Measurements from ENCODE around the gene ACOT12. TPM values are rescaled to one million over a fixed set of nuclear protein-coding genes. Genes with fewer than 3 reads are reported as not detected.

Gene ACOT12
- polyA plus RNA-seq, 1 donor (not counting 4 experiments of a cell fraction or from before 2014, with no cell fraction given), result not detected

GRCh38 chr5:81428861-81429260 is 34.9 kb upstream of the ACOT12 start:
- TF ChIP-seq, protein P1, sequence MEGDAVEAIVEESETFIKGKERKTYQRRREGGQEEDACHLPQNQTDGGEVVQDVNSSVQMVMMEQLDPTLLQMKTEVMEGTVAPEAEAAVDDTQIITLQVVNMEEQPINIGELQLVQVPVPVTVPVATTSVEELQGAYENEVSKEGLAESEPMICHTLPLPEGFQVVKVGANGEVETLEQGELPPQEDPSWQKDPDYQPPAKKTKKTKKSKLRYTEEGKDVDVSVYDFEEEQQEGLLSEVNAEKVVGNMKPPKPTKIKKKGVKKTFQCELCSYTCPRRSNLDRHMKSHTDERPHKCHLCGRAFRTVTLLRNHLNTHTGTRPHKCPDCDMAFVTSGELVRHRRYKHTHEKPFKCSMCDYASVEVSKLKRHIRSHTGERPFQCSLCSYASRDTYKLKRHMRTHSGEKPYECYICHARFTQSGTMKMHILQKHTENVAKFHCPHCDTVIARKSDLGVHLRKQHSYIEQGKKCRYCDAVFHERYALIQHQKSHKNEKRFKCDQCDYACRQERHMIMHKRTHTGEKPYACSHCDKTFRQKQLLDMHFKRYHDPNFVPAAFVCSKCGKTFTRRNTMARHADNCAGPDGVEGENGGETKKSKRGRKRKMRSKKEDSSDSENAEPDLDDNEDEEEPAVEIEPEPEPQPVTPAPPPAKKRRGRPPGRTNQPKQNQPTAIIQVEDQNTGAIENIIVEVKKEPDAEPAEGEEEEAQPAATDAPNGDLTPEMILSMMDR (optimal IDR thresholded peaks at IDR 0.05 in 1 of 3, IDR thresholded peaks at IDR 0.05 in 1 of 3, conservative IDR thresholded peaks at IDR 0.05 in 1 of 3; ENCODE audit: extremely low read depth in 1 of 3, insufficient read depth in 2 of 3, low read length in 3 of 3), result no peak
- TF ChIP-seq EZH2 (IDR thresholded peaks at IDR 0.05; ENCODE audit: low read length), result no peak
- Histone ChIP-seq H3K4me3 (ENCODE audit: control insufficient read depth in 2 of 3, extremely low read depth in 1 of 3, insufficient read depth in 2 of 3, low read depth in 1 of 3, low read length in 3 of 3) (no peak overlapping the region), H4K20me1 (ENCODE audit: control insufficient read depth, extremely low read depth, insufficient read depth, low read length) (no peaks in the 10 kb centered on the region), H2AFZ (ENCODE audit: control insufficient read depth, low read length) (no peak overlapping the region), H3K9me3 (ENCODE audit: control insufficient read depth, low read depth, low read length) (no peaks in the 10 kb centered on the region), H3K9me1 (ENCODE audit: control insufficient read depth, extremely low read depth, insufficient read depth, low read length) (no peaks in the 10 kb centered on the region), H3K79me2 (ENCODE audit: control insufficient read depth, insufficient read depth, low read length) (no peaks in the 10 kb centered on the region), H3K36me3 (ENCODE audit: control insufficient read depth in 2 of 2, extremely low read depth in 1 of 2, insufficient read depth in 2 of 2, low read length in 2 of 2) (no peaks in the 10 kb centered on the region), H3K27ac (ENCODE audit: control insufficient read depth, insufficient read depth, low read length) (no peak overlapping the region), H3K27me3 (ENCODE audit: control insufficient read depth, extremely low read depth, insufficient read depth, low read length) (no peaks in the 10 kb centered on the region), H3K4me1 (ENCODE audit: control insufficient read depth, extremely low read depth, insufficient read depth, low read length) (peaks cover 2% of the 10 kb centered on the region), H3K4me2 (ENCODE audit: control insufficient read depth, extremely low read depth, insufficient read depth, low read depth, low read length) (no peak overlapping the region), H3K9ac (ENCODE audit: control insufficient read depth, extremely low read depth, insufficient read depth, low read length) (no peak overlapping the region)
- dilution Hi-C loops (cut with MboI; ENCODE audit: extremely low pct_ligation_motif_present, low sequenced_read_pairs), result no loop called here
- DNase-seq (ENCODE audit: low read depth, low spot score), result no peak
- FAIRE-seq, result no peak

GRCh38 chr5:81428446-81428845 is 34.5 kb upstream of the ACOT12 start:
- Histone ChIP-seq H3K27me3 (ENCODE audit: control insufficient read depth, extremely low read depth, insufficient read depth, low read length) (no peaks in the 10 kb centered on the region), H3K4me1 (ENCODE audit: control insufficient read depth, extremely low read depth, insufficient read depth, low read length) (peaks cover 2% of the 10 kb centered on the region), H2AFZ (ENCODE audit: control insufficient read depth, low read length) (no peak overlapping the region), H3K9me3 (ENCODE audit: control insufficient read depth, low read depth, low read length) (no peaks in the 10 kb centered on the region), H3K79me2 (ENCODE audit: control insufficient read depth, insufficient read depth, low read length) (no peaks in the 10 kb centered on the region), H3K4me2 (ENCODE audit: control insufficient read depth, extremely low read depth, insufficient read depth, low read depth, low read length) (no peak overlapping the region), H3K9me1 (ENCODE audit: control insufficient read depth, extremely low read depth, insufficient read depth, low read length) (no peaks in the 10 kb centered on the region), H3K9ac (ENCODE audit: control insufficient read depth, extremely low read depth, insufficient read depth, low read length) (no peak overlapping the region), H3K27ac (ENCODE audit: control insufficient read depth, insufficient read depth, low read length) (no peak overlapping the region), H3K4me3 (ENCODE audit: control insufficient read depth in 2 of 3, extremely low read depth in 1 of 3, insufficient read depth in 2 of 3, low read depth in 1 of 3, low read length in 3 of 3) (no peak overlapping the region), H3K36me3 (ENCODE audit: control insufficient read depth in 2 of 2, extremely low read depth in 1 of 2, insufficient read depth in 2 of 2, low read length in 2 of 2) (no peaks in the 10 kb centered on the region), H4K20me1 (ENCODE audit: control insufficient read depth, extremely low read depth, insufficient read depth, low read length) (no peaks in the 10 kb centered on the region)
- FAIRE-seq, result no peak
- TF ChIP-seq, protein P1 (optimal IDR thresholded peaks at IDR 0.05 in 1 of 3, IDR thresholded peaks at IDR 0.05 in 1 of 3, conservative IDR thresholded peaks at IDR 0.05 in 1 of 3; ENCODE audit: extremely low read depth in 1 of 3, insufficient read depth in 2 of 3, low read length in 3 of 3), result no peak
- TF ChIP-seq EZH2 (IDR thresholded peaks at IDR 0.05; ENCODE audit: low read length), result no peak
- dilution Hi-C loops (cut with MboI; ENCODE audit: extremely low pct_ligation_motif_present, low sequenced_read_pairs), result no loop called here
- no peak for DNase-seq (ENCODE audit: low read depth, low spot score)

Measured in keratinocyte (primary cell).